ENCODE measurements around the gene CP. TPM values are rescaled to one million over a fixed set of nuclear protein-coding genes. Genes with fewer than 3 reads are reported as not detected.

CP gene
- total RNA-seq, 1 experiment from 2014 or later = 0.28 TPM

DNA sequence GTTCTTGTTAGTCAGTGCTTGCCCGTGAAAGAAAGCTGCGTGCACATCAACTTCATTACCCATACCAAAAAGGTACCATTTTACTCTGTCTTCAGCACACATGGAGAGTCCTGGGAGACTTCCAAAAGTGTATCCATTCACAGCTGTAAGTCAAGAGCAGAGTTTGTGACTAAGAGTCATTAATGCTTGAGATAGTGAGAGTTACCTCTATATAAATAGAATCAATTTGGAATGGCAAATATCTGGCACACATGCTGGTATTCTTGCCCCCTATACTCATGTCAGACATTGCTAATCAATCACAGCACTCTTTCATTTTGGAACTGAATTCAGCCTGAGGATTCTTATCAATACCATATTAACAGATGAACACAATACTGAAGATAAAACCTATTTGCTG lies 14.2 kb downstream of the CP start:
- Histone ChIP-seq H3K9me3 (ENCODE audit: insufficient read depth, low read depth) (0 out of 2 replicates have a peak, but pooled peaks cover 3% of the 10 kb centered on the region), H3K27me3 (ENCODE audit: insufficient read depth, low read depth) (no peaks in the 10 kb centered on the region), H3K27ac (no peak overlapping the region), H3F3A (ENCODE audit: insufficient read depth, low read depth) (no peaks in the 10 kb centered on the region), H3K4me2 (no peak overlapping the region), H3K79me2 (ENCODE audit: low read depth) (no peaks in the 10 kb centered on the region), H3K9me2 (ENCODE audit: insufficient read depth) (no peaks in the 10 kb centered on the region), H4K20me1 (ENCODE audit: insufficient read depth) (no peaks in the 10 kb centered on the region), H3K4me1 (replicated peaks; ENCODE audit: insufficient read depth) (no peaks in the 10 kb centered on the region), H3K36me3 (ENCODE audit: low read depth) (no peaks in the 10 kb centered on the region), H2AFZ (no peak overlapping the region), H3K4me3 (no peak overlapping the region)
- intact Hi-C loops (cut with micrococcal nuclease; ENCODE audit: unreplicated experiment) = no loop called here
- TF ChIP-seq, protein P1, sequence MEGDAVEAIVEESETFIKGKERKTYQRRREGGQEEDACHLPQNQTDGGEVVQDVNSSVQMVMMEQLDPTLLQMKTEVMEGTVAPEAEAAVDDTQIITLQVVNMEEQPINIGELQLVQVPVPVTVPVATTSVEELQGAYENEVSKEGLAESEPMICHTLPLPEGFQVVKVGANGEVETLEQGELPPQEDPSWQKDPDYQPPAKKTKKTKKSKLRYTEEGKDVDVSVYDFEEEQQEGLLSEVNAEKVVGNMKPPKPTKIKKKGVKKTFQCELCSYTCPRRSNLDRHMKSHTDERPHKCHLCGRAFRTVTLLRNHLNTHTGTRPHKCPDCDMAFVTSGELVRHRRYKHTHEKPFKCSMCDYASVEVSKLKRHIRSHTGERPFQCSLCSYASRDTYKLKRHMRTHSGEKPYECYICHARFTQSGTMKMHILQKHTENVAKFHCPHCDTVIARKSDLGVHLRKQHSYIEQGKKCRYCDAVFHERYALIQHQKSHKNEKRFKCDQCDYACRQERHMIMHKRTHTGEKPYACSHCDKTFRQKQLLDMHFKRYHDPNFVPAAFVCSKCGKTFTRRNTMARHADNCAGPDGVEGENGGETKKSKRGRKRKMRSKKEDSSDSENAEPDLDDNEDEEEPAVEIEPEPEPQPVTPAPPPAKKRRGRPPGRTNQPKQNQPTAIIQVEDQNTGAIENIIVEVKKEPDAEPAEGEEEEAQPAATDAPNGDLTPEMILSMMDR (conservative IDR thresholded peaks at IDR 0.05) = no peak
- no peak for TF ChIP-seq EZH2 (IDR thresholded peaks at IDR 0.05; ENCODE audit: low read depth)
- no TSS peak for BruUV-seq (replicated peaks)
- no peak for DNase-seq
- ChIA-PET POLR2A (ENCODE audit: unreplicated experiment) (interaction anchor here (0.5 to 0.7 kb wide), 2 partner anchors 333 to 657 kb away, joined by 5 to 8 read pairs; no protein-coding TSS in a partner anchor), CTCF (no interaction called here)

DNA sequence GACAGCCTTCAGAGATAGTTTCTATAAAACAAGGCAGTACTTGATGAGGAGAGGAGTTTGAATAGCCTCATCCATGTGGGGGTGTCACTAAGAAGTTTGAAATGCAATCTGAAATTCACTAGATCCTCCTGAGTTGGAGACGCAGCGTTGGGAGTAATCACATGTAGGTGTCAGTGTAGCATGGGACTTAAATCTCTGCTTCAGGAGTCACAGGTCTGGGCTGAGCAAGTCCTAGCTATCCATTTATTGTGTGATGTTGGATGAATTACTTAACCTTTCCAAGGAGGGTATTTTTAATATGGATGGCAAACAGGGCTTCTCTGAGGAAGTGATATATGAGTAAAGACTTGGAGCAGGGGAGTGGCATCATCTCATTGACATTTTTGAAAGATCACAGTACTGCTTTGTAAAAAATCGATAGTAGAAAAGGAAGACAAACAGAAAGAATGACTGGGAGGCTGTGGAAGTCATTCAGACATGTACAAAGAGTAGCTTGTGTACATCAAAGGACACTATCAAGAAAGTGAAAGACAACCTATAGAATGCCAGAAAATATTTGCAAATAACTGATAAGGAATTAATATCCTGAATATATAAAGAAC lies 17.1 kb downstream of the CP start:
- Histone ChIP-seq H3K79me2 (ENCODE audit: low read depth) (no peaks in the 10 kb centered on the region), H4K20me1 (ENCODE audit: insufficient read depth) (no peaks in the 10 kb centered on the region), H3F3A (ENCODE audit: insufficient read depth, low read depth) (no peaks in the 10 kb centered on the region), H3K4me2 (no peak overlapping the region), H3K4me1 (replicated peaks; ENCODE audit: insufficient read depth) (no peaks in the 10 kb centered on the region), H3K27me3 (ENCODE audit: insufficient read depth, low read depth) (no peaks in the 10 kb centered on the region), H3K36me3 (ENCODE audit: low read depth) (no peaks in the 10 kb centered on the region), H3K9me3 (ENCODE audit: insufficient read depth, low read depth) (0 out of 2 replicates have a peak, but pooled peaks cover 3% of the 10 kb centered on the region), H3K27ac (no peak overlapping the region), H3K4me3 (no peak overlapping the region), H3K9me2 (ENCODE audit: insufficient read depth) (no peaks in the 10 kb centered on the region), H2AFZ (no peak overlapping the region)
- CTCF ChIA-PET = no interaction called here
- intact Hi-C loops (cut with micrococcal nuclease; ENCODE audit: unreplicated experiment) = no loop called here
- TF ChIP-seq, protein P1 (conservative IDR thresholded peaks at IDR 0.05) = no peak
- no peak for TF ChIP-seq EZH2 (IDR thresholded peaks at IDR 0.05; ENCODE audit: low read depth)
- POLR2A ChIA-PET (ENCODE audit: unreplicated experiment) = no interaction called here
- DNase-seq = no peak
- BruUV-seq (replicated peaks) = no TSS peak

DNA sequence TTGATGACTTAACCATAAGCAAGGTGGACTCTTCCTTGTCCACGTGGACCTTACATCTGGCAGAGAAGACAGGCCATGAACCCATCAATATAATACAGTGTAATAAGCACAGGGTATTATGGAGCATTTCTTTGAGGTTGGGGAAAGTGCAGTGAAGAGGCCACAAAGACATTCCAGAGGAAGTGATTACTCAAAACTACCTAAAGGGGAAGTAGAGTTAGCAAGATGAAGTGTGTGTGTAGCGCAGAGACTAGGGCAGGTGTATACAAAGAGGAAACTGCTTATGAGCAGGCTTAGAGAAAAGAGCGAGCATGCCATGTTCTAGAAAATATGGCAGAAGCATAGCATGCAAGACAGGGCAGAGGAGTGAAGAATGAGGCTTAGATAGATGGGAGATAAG lies 17.9 kb downstream of the CP start:
- Histone ChIP-seq H3K4me3 (no peak overlapping the region), H3F3A (ENCODE audit: insufficient read depth, low read depth) (no peaks in the 10 kb centered on the region)
- POLR2A ChIA-PET (ENCODE audit: unreplicated experiment) = no interaction called here

More for the DNA sequence above, 17.9 kb downstream of the CP start:
- H3K9me2 ChIP-seq (ENCODE audit: insufficient read depth) = no peaks in the 10 kb centered on the region
- TF ChIP-seq, protein P1 (conservative IDR thresholded peaks at IDR 0.05) = no peak
- TF ChIP-seq EZH2 (IDR thresholded peaks at IDR 0.05; ENCODE audit: low read depth) = no peak
- H3K4me2 ChIP-seq = no peak overlapping the region
- H3K4me1 ChIP-seq (replicated peaks; ENCODE audit: insufficient read depth) = no peaks in the 10 kb centered on the region
- no TSS peak for BruUV-seq (replicated peaks)
- no peak overlapping the region for H2AFZ ChIP-seq
- intact Hi-C loops (cut with micrococcal nuclease; ENCODE audit: unreplicated experiment) = no loop called here
- H3K36me3 ChIP-seq (ENCODE audit: low read depth) = no peaks in the 10 kb centered on the region
- no peaks in the 10 kb centered on the region for H3K79me2 ChIP-seq (ENCODE audit: low read depth)
- no peaks in the 10 kb centered on the region for H3K9me3 ChIP-seq (ENCODE audit: insufficient read depth, low read depth)
- CTCF ChIA-PET = no interaction called here
- no peak for DNase-seq
- no peaks in the 10 kb centered on the region for H3K27me3 ChIP-seq (ENCODE audit: insufficient read depth, low read depth)
- no peak overlapping the region for H3K27ac ChIP-seq
- no peaks in the 10 kb centered on the region for H4K20me1 ChIP-seq (ENCODE audit: insufficient read depth)

All from PC-9 (cell line).